Spinal cord (tissue), 10 donors: ENCODE measurements around the gene PRTN3. TPM values are rescaled to one million over a fixed set of nuclear protein-coding genes. Genes with fewer than 3 reads are reported as not detected.
"Not testable (repeated sequence)": the region's sequence is repeated elsewhere in the genome, so short reads cannot be mapped to it uniquely, and the experiment has no call there.

ENCODE experiments used
- DNase-seq, 6 donors: peaks; one replicate each; pipeline versions ENCODE4 v3.0.0 to v3.0.0-alpha.2; 2013 to 2015; ENCODE audit warnings: low spot score in 6 of 6, low read depth in 4 of 6
- H3K27ac ChIP-seq: one replicate; pipeline ENCODE4 v1.5.1; 2013; ENCODE audit warnings: low read depth, low read length, control low read depth
- H3K27me3 ChIP-seq: one replicate; pipeline ENCODE4 v1.6.1; 2013; ENCODE audit warnings: low read length; ENCODE audit not compliant: control insufficient read depth, insufficient read depth
- H3K36me3 ChIP-seq: one replicate; pipeline ENCODE4 v1.6.1; 2013; ENCODE audit warnings: low read length; ENCODE audit not compliant: control insufficient read depth, insufficient read depth
- H3K4me1 ChIP-seq: one replicate; pipeline ENCODE4 v1.6.1; 2013; ENCODE audit warnings: low read length; ENCODE audit not compliant: control insufficient read depth, insufficient read depth
- H3K4me3 ChIP-seq: one replicate; pipeline ENCODE4 v1.5.1; 2013; ENCODE audit warnings: low read depth, low read length, control low read depth
- H3K9me3 ChIP-seq: one replicate; pipeline ENCODE4 v1.6.1; 2013; ENCODE audit warnings: low read length; ENCODE audit not compliant: control insufficient read depth, insufficient read depth
- WGBS: methylation state at CpG from one replicate; pipeline ENCODE4 v1.1.5; 2013; ENCODE audit warnings: missing lambda C conversion rate; ENCODE audit not compliant: insufficient coverage; 5-methylcytosine and 5-hydroxymethylcytosine counted together
- polyA plus RNA-seq, 2 donors: library from polyadenylated mRNA; unstranded; fragments of 120-200 nt; gene quantifications; one replicate each; pipeline ENCODE4 v1.2.1, GENCODE V29; 2013; ENCODE audit not compliant: insufficient read length in 2 of 2
- total RNA-seq, 2 donors: library from RNA; depleted of rRNA in 1 of 2; stranded (reverse); fragments of 120-200 nt in 1 of 2; fragments of >200 nt in 1 of 2; gene quantifications; one replicate each; pipeline versions ENCODE4 v1.2.3 to v1.2.4, GENCODE V29; 2013 to 2014
- donor health status: healthy.

Gene PRTN3
- total and polyA plus RNA-seq, 4 donors = 0.41 to 37.1 (median 2.3) TPM

- WGBS = 92% methylated on average over 47 of the region's 47 CpGs
- no peaks in the 10 kb centered on the region for H3K4me1 ChIP-seq
- peaks cover 68% of the 10 kb centered on the region for H3K36me3 ChIP-seq
- no peaks in the 10 kb centered on the region for H3K27me3 ChIP-seq
- no peak overlapping the region for H3K4me3 ChIP-seq
- H3K9me3 ChIP-seq = no peaks in the 10 kb centered on the region
- DNase-seq = no peak
- no peak overlapping the region for H3K27ac ChIP-seq
Measured at GRCh38 chr19:815079-815774, 25.6 kb upstream of the PRTN3 start.

DNA sequence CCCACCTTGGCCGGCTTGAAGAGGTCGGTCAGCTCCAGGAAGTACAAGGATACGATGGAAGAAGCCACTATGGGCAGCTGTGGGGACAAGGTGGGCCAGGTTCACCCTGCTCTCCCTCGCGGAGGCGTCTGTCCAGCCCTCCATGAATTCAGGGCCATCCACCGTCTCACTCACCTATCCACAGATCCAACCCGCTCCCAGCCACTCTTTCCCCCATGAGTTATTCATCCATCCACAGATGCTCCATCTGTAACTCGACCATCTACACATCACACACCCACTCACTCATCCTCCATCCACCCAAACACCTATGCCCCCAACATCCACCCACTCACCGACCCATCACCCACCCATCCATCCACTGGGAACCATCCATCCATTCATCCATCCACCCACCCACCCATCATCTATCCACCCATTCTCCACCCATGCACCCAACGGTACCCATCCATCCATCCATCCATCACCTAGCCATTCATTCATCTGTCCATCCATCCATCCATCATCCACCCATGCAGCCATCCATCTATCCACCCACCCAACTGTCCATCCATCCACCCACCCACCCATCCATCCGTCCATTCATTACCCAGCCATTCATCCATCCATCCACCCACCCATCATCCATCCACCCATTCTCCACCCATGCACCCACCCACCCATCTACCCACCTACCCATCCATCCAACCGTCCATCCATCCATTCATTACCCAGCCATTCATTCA lies 24.9 kb upstream of the PRTN3 start:
- Histone ChIP-seq H3K4me1 (no peaks in the 10 kb centered on the region), H3K27me3 (no peaks in the 10 kb centered on the region), H3K9me3 (no peaks in the 10 kb centered on the region), H3K4me3 (no peak overlapping the region), H3K27ac (no peak overlapping the region), H3K36me3 (peaks cover 61% of the 10 kb centered on the region)
- 97% methylated on average over 13 of the region's 13 CpGs for WGBS
- DNase-seq = no peak

- Histone ChIP-seq H3K4me1 (no peaks in the 10 kb centered on the region), H3K27me3 (no peaks in the 10 kb centered on the region), H3K27ac (no peak overlapping the region), H3K9me3 (no peaks in the 10 kb centered on the region), H3K4me3 (no peak overlapping the region), H3K36me3 (peaks cover 55% of the 10 kb centered on the region)
- WGBS = 88% methylated on average over 2 of the region's 2 CpGs
- no peak for DNase-seq
Measured at GRCh38 chr19:816500-816857, 24.3 kb upstream of the PRTN3 start.

GRCh38 chr19:820212-820611 lies 20.6 kb upstream of the PRTN3 start:
- H3K27ac ChIP-seq, H3K27me3 ChIP-seq, H3K4me3 ChIP-seq, H3K9me3 ChIP-seq, DNase-seq: not testable (repeated sequence)
- H3K4me1 ChIP-seq = peaks cover 11% of the 10 kb centered on the region
- WGBS = 89% methylated on average over 2 of the region's 5 CpGs
- peaks cover 23% of the 10 kb centered on the region for H3K36me3 ChIP-seq

DNA sequence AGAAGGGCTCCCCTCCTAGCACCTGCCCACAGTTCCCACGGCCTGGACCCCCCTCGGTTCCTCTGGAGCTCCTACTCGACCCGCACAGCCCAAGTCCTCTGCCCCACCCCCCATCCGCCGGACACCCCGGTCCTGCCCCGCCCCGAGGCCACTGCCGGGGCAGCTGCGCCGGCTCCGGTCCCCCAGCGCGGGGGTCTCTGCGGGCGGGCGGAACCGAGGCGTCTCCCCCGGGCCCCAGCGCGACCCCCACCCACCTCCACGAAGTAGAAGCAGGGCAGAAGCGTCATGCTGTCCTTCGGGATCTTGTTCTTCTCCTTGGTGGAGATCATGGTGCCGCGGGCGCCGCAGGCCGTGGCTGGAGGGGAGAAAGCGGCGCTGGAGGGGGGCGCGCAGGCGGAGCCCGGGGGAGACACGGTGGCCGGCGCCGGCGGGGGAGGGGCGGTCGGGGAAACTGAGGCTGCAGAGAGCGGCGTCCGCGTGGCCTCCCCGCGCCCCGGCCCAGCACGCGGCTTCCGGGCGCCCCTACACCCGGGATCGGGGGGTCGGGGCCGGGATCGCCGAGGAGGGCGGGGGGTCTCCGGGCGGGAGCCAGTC lies 19.5 kb upstream of the PRTN3 start:
- Histone ChIP-seq H3K27me3 (no peaks in the 10 kb centered on the region), H3K9me3 (no peaks in the 10 kb centered on the region), H3K4me3 (no peak overlapping the region), H3K4me1 (peaks cover 11% of the 10 kb centered on the region), H3K36me3 (peaks cover 11% of the 10 kb centered on the region), H3K27ac (no peak overlapping the region)
- under 1% methylated on average over 59 of the region's 64 CpGs for WGBS
- DNase-seq = peak in 2 of 6 donors; percentile 45 to 50

DNA sequence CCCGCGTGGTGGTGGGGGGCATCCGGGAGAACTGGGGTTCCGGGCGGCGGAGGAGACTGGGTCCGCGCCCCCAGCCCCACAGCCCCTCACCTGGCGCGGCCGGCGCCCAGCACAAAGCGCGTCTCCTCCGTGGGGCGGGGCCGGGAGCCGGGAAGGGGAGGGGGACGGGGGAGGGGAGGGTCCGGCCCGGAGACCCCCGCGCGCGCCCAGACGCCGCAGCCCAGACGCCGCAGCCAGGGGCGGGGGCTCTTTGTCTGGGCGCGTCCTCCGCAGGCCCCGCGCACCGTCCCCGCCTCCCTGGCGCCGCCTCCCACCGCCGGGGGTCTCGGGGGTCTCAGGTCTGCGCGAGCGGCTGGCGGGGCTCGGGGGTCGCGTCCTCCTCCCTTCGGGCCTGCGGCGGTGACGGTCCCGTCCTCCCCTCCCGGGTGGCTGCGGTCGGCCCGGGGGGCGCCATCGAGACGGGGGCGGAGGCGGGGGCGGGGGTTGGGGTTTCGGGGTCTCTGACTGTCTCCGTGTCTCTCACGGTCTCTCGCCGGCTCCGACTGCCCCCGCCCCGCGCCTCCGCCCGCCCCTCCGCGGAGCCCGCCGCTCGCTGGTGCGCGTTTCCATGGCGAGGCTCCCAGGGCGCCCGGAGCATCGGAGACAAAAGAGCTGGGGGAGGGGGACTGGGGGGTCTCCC lies 18.8 kb upstream of the PRTN3 start, which contains the start of gene PLPPR3:
Gene PLPPR3 (minus strand): TSS at position 131 of the 679 bp plus-strand sequence. CDS start 396 bp downstream, outside the sequence.
- Histone ChIP-seq H3K9me3 (no peaks in the 10 kb centered on the region), H3K4me1 (peaks cover 11% of the 10 kb centered on the region), H3K27ac (no peak within 1 kb of the TSS), H3K27me3 (no peaks in the 10 kb centered on the region), H3K36me3 (peaks cover 9% of the 10 kb centered on the region), H3K4me3 (peak within 1 kb of the TSS; percentile 21)
- peak in 4 of 6 donors; percentile 56 to 94 (median 74) for DNase-seq
- 0% methylated on average over 37 of the region's 86 CpGs for WGBS

DNA sequence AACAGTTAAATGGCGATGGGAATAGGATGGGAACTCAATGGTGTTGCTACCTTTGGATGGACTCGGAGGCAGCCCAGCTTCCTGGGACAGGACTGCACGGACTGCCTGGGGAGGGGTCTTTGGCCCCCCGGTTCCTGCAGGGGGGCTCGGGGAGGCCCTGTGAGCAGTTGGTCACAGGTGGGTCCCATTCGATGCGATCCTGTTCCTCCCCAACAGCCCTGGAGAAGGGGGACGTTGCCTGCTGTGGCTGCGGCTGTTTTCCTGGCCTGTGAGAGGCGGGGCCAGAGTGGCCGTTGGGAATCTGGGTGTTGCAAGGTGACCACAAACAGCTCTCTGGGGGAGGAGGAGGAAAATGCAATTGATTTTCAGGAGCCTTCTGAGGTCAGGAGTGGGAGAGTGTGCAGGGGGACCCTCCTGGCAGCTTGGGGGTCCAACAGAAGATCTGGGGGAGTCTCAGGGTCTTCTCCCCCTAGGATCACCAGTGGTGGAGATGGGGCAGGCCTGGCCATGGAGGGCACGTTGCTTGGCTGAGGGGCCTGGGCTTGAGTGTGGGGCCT lies 17.2 kb upstream of the PRTN3 start:
- H3K27me3 ChIP-seq = no peaks in the 10 kb centered on the region
- H3K27ac ChIP-seq = no peak overlapping the region
- H3K4me1 ChIP-seq = peaks cover 11% of the 10 kb centered on the region
- no peaks in the 10 kb centered on the region for H3K9me3 ChIP-seq
- no peaks in the 10 kb centered on the region for H3K36me3 ChIP-seq
- no peak overlapping the region for H3K4me3 ChIP-seq
- DNase-seq = no peak
- WGBS = 61% methylated on average over 11 of the region's 12 CpGs

DNA sequence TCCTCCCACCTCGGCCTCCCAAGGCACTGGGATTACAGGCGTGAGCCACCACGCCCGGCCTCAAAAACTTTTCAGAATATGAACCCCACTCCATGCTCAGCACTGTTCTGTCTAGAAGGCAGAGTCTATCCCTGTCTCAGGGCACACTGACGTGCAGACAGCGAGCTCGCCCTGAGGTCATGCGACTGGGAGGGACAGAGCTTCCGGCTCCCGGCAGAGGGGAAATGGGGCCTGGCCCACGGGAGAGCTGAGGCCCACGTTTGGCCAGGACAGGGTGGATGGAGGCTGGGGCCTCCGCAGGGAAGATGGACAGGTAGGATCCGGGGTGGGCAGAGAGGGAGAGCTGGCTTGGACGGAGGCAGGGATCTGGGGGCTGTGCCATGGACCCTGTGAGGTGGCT lies 15.9 kb upstream of the PRTN3 start:
- Histone ChIP-seq H3K36me3 (no peaks in the 10 kb centered on the region), H3K4me3 (no peak overlapping the region), H3K4me1 (peaks cover 11% of the 10 kb centered on the region), H3K9me3 (no peaks in the 10 kb centered on the region), H3K27me3 (no peaks in the 10 kb centered on the region), H3K27ac (no peak overlapping the region)
- WGBS = 86% methylated on average over 14 of the region's 15 CpGs
- DNase-seq = no peak

DNA sequence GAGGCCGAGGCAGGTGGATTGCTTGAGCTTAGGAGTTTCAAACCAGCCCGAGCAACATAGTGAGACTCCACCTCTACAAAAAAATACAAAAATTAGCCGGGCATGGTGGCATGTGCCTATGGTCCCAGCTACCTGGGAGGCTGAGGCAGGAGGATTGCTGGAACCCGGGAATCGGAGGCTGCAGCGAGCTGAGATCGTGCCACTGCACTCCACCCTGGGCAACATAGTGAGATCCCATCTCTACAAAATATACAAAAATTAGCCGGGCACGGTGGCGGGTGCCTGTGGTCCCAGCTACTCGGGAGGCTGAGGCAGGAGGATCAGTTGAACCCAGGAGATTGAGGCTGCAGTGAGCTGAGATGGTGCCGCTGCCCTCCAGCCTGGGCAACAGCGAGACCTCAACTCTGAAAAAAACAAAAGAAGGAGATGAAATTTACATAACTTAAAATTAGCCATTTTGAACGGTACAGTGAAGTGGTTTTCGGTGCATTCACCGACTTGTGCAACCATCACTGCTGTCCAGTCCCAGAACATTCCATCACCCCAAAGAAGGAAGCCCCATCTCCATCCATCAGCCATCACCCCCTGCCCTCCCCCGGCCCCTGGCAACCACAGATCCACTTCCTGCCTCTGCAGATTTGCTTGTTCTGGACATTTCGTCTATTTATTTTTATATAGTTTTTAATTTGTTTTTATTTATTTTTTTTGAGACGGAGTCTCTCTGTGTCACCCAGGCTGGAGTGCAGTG lies 14.7 kb upstream of the PRTN3 start:
- 68% methylated on average over 4 of the region's 19 CpGs for WGBS
- Histone ChIP-seq H3K27me3 (no peaks in the 10 kb centered on the region), H3K4me3 (no peak overlapping the region), H3K27ac (no peak overlapping the region), H3K36me3 (no peaks in the 10 kb centered on the region), H3K4me1 (peaks cover 11% of the 10 kb centered on the region), H3K9me3 (no peaks in the 10 kb centered on the region)
- DNase-seq = no peak
